ENCODE measurements around the gene ANXA5.

The ANXA5 gene

DNA sequence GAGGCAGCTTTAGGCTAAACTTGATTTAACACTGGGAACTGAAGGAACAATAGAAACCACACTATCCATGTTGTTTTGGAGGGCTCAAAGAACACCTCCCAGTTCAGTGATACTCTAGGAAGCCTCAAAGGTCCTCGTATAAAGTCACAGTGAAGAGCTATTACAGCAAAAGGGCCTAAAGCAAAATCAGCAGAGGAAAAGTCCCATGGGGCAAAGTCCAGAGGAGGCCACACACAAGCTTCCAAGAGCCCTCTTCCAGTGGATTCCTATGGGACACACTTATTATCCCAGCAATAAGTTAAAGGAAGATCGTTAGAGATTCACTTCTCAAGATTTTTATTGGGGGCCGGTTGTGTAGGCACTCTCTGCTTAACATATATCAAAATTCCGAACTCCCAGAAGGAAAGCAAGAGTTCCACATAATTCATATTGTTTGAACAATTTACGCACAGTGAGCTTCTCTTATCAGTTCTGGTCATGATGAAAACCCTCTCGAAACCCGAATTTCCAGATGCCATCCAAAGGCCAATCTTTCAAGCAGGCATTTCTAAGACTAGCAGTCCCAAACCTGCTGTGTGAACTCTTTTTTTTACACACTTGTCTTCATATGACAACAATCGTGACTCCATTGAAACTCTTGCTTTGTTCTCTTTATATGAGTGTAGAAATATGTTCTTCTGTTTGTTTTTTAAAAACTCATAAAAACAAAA lies 53.7 kb downstream of the ANXA5 start:
- DNase-seq (ENCODE audit: low spot score): no peak

DNA sequence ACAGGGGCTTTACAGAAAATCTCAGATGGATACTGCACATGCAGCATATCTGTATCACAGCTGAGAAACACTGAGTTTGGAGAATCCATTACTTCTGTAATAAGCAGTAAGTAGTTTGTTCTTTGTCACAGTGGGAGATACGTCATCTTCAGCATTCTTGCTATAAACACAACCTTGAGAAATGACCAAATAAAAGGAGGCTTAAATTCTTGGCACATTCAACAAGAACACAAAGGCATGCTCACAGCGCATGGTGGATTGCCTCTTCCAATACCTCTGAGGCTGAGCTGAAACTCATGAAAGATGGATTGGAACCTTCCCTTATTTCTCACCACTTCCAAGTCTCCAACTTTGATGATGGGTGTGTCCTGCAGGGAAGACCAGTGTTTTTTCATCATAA lies 54.5 kb downstream of the ANXA5 start:
- no peak for DNase-seq (ENCODE audit: low spot score)

DNA sequence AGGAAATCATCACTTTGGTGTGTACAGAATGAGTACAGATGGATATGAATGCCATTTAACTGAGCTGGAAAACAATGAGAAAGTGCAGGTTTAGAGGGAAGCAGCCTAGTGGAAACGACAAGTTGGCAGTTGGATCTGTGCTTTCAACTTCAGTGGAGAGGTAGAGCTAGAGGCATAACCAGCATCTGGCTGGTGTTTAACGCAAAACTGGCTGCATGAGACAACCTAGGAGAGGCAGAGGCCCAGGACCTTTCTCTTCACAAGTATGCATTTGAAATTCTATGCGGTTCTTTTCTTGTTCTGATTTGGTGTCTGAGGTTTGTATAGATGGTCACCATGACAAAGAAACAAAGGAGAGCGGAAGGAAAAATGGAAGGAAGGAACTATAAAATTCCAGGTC lies 63.1 kb downstream of the ANXA5 start:
- no peak for DNase-seq (ENCODE audit: low spot score)

DNA sequence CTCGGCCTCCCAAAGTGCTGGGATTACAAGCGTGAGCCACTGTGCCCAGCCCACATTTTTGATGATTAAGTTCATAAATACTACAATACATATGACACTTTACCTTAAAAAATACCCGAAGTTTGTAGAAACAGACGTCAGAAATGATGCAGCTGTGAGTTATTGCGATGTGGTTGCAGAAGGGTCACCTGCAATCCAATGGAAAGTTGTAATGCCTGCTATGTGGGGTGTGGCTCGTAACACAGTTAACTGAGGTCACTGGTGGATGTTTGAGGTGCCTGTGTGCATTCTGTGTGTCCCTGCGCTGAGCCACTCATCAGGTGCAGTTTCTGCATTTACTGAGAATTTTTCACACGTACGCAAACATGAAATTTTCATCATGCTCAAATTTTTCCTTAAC lies 64.1 kb downstream of the ANXA5 start:
- DNase-seq (ENCODE audit: low spot score): no peak

Data from hematopoietic multipotent progenitor cell treated with erythropoietin and hydrocortisone succinate and interleukin-3 and kit ligand, for 17 days (in vitro differentiated cells).